Hepatocyte (in vitro differentiated cells): ENCODE results near the gene COQ5. TPM values are rescaled to one million over a fixed set of nuclear protein-coding genes. Genes with fewer than 3 reads are reported as not detected.

Experiments used
- DNase-seq: peaks from one replicate; pipeline ENCODE4 v3.0.0-alpha.2; 2016; ENCODE audit warnings: low spot score
- H2AFZ ChIP-seq: fragments of 200-600 bp; sonication (generic); 2 replicates; pipeline ENCODE4 v1.6.0; 2016; ENCODE audit warnings: antibody characterized with exemption, mild to moderate bottlenecking
- H3K27ac ChIP-seq: fragments of 200-600 bp; sonication (generic); 2 replicates; pipeline ENCODE4 v1.5.1; 2016; ENCODE audit warnings: mild to moderate bottlenecking
- H3K27me3 ChIP-seq: fragments of 200-600 bp; sonication (generic); 2 replicates; pipeline ENCODE4 v1.6.1; 2016
- H3K36me3 ChIP-seq: fragments of 200-600 bp; sonication (generic); replicated peaks from 2 replicates; pipeline ENCODE4 v1.5.1; 2016; ENCODE audit warnings: low read depth; ENCODE audit not compliant: insufficient read depth
- H3K4me1 ChIP-seq: fragments of 200-600 bp; sonication (generic); 2 replicates; pipeline ENCODE4 v1.5.1; 2016; ENCODE audit warnings: mild to moderate bottlenecking, moderate library complexity; ENCODE audit not compliant: insufficient read depth
- H3K4me2 ChIP-seq: fragments of 200-600 bp; sonication (generic); 2 replicates; pipeline ENCODE4 v1.6.0; 2016
- H3K4me3 ChIP-seq: fragments of 200-600 bp; sonication (generic); 2 replicates; pipeline ENCODE4 v1.5.1; 2016; ENCODE audit warnings: mild to moderate bottlenecking
- H3K79me2 ChIP-seq: fragments of 200-600 bp; sonication (generic); 2 replicates; pipeline ENCODE4 v1.6.0; 2017; ENCODE audit warnings: mild to moderate bottlenecking
- H3K9me2 ChIP-seq: fragments of 200-600 bp; sonication (generic); replicated peaks from 2 replicates; pipeline ENCODE4 v1.6.0; 2017; ENCODE audit warnings: mild to moderate bottlenecking; ENCODE audit not compliant: insufficient read depth
- H3K9me3 ChIP-seq: fragments of 200-600 bp; sonication (generic); 2 replicates; pipeline ENCODE4 v1.5.1; 2016; ENCODE audit warnings: low read depth, mild to moderate bottlenecking
- H4K20me1 ChIP-seq: fragments of 200-600 bp; sonication (generic); 2 replicates; pipeline ENCODE4 v1.6.0; 2016; ENCODE audit warnings: mild to moderate bottlenecking; ENCODE audit not compliant: insufficient read depth, poor library complexity, severe bottlenecking
- EZH2 ChIP-seq: fragments of 200-600 bp; sonication (generic); IDR thresholded peaks from 2 replicates; pipeline ENCODE4 v1.6.1; 2016; ENCODE audit warnings: antibody characterized with exemption, mild to moderate bottlenecking, borderline replicate concordance
- EZH2phosphoT487 ChIP-seq: fragments of 200-600 bp; sonication (generic); IDR thresholded peaks from one replicate; pipeline ENCODE4 v1.6.1; 2018; ENCODE audit warnings: antibody characterized with exemption, mild to moderate bottlenecking, low read depth, moderate library complexity; ENCODE audit not compliant: unreplicated experiment, severe bottlenecking
- WGBS: methylation state at CpG from one replicate; pipeline ENCODE4 v1.1.6; 2016; ENCODE audit warnings: low lambda C conversion rate; ENCODE audit errors: missing lambda C conversion rate; 5-methylcytosine and 5-hydroxymethylcytosine counted together
- polyA plus RNA-seq: library from polyadenylated mRNA; unstranded; fragments of >200 nt; fragmentation: Nextera tagmentation; extraction: Ambion mirVana; gene quantifications from 2 replicates; pipeline ENCODE4 v1.2.1, GENCODE V29; 2016
- total RNA-seq: library from RNA; depleted of rRNA; stranded (reverse); fragments of >200 nt; gene quantifications from 2 replicates; pipeline ENCODE4 v1.2.3, GENCODE V29; 2014
- TF ChIP-seq, protein P1 (sequence below): fragments of 200-600 bp; sonication (generic); IDR thresholded peaks from 2 replicates; pipeline ENCODE4 v1.5.1; 2016; ENCODE audit warnings: antibody characterized with exemption, mild to moderate bottlenecking; ENCODE audit not compliant: poor library complexity

COQ5 gene
- total and polyA plus RNA-seq, 2 experiments from 2014 or later = 37.0 to 40.7 TPM

DNA sequence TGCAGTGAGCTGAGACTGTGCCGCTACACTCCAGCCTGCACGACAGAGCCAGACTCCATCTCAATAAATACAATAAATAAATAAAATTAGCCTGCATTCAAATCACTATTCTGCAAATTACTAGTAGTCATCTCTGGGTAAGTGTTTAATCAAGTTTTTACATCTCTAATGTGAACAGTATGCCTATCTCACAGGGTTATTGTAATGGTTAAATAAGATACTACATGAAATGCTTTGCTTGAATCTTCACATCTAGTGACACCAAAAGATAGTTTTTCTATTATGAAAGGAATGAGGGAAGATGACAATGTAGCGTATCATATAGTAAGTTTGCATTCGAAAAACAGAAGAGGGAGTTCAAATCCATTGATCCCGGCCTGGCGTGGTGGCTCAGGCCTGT, 61.5 kb downstream of the COQ5 start:
- H3K4me1 ChIP-seq = peaks cover 12% of the 10 kb centered on the region
- peaks cover 93% of the 10 kb centered on the region for H3K79me2 ChIP-seq
- H3K9me3 ChIP-seq = no peaks in the 10 kb centered on the region
- H3K36me3 ChIP-seq = no peaks in the 10 kb centered on the region
- H3K27ac ChIP-seq = no peak overlapping the region
- no peak for DNase-seq
- no peak for TF ChIP-seq EZH2
- TF ChIP-seq, protein P1, sequence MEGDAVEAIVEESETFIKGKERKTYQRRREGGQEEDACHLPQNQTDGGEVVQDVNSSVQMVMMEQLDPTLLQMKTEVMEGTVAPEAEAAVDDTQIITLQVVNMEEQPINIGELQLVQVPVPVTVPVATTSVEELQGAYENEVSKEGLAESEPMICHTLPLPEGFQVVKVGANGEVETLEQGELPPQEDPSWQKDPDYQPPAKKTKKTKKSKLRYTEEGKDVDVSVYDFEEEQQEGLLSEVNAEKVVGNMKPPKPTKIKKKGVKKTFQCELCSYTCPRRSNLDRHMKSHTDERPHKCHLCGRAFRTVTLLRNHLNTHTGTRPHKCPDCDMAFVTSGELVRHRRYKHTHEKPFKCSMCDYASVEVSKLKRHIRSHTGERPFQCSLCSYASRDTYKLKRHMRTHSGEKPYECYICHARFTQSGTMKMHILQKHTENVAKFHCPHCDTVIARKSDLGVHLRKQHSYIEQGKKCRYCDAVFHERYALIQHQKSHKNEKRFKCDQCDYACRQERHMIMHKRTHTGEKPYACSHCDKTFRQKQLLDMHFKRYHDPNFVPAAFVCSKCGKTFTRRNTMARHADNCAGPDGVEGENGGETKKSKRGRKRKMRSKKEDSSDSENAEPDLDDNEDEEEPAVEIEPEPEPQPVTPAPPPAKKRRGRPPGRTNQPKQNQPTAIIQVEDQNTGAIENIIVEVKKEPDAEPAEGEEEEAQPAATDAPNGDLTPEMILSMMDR = no peak
- TF ChIP-seq EZH2phosphoT487 = no peak
- peaks cover 44% of the 10 kb centered on the region for H4K20me1 ChIP-seq
- no peaks in the 10 kb centered on the region for H3K9me2 ChIP-seq
- no peaks in the 10 kb centered on the region for H3K27me3 ChIP-seq
- WGBS = 98% methylated on average over 6 of the region's 6 CpGs
- peak overlapping the region; percentile 95 for H3K4me2 ChIP-seq
- H2AFZ ChIP-seq = no peak overlapping the region
- no peak overlapping the region for H3K4me3 ChIP-seq

DNA sequence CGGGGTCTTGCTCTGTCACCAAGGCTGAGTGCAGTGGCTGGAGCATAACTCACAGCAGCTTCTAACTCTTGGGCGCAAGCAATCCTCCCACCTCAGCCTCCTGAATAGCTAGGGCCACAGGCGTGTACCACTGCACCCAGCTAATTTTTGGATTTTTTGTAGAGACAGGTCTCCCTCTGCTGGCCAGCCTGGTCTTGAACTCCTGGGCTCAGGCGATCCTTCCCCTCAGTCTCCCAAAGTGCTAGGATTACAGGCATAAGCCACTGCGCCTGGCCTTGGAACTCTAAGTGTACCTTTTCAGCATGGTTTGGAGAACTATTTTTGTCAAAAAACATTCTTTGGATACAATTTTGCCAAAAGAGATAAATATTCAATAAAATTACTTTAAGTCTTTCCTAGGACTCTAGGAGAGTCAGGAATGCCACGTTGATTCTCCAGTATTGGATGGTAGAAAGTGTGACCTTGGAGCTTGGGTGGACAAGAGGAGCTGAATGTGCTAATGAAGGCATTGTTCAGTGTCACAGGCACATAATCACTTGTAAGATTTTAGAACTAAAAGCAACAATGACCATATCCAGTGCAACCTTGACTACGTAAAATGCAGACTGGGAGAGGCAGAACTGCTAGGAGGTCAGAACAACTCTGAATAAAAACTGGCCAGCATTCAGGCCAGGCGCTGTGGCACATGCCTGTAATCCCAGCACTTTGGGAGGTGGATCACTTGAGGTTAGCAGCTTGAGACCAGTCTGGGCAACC, 62.2 kb downstream of the COQ5 start:
- H3K4me2 ChIP-seq = peak overlapping the region; percentile 31
- no peaks in the 10 kb centered on the region for H3K27me3 ChIP-seq
- peaks cover 12% of the 10 kb centered on the region for H3K4me1 ChIP-seq
- H3K9me3 ChIP-seq = no peaks in the 10 kb centered on the region
- peaks cover 47% of the 10 kb centered on the region for H4K20me1 ChIP-seq
- TF ChIP-seq EZH2phosphoT487 (no peak), EZH2 (no peak)
- TF ChIP-seq, protein P1 = peak; percentile 53
- no peaks in the 10 kb centered on the region for H3K9me2 ChIP-seq
- no peak overlapping the region for H2AFZ ChIP-seq
- 72% methylated on average over 8 of the region's 8 CpGs for WGBS
- peak; percentile 56 for DNase-seq
- H3K79me2 ChIP-seq = peaks cover 91% of the 10 kb centered on the region
- no peak overlapping the region for H3K4me3 ChIP-seq
- H3K36me3 ChIP-seq = no peaks in the 10 kb centered on the region
- H3K27ac ChIP-seq = no peak overlapping the region

DNA sequence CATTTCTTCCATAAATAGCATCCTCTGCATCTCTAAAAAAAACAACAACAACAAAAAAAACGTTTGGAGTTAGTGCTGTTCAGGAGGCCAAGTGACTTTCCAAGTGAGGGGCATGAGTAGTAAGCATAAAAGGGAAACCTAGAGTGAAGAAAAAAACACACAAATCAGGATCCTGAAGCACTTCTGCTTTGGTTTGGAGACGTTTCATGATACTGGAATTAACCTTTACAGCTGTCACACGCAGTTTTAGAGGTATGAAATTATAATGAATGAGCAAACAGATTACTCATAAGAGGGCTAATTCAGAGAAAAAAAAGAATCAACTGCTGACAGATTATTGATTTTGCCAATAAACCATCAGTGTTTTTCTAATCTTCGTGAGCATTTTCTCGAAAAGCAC, 63.2 kb downstream of the COQ5 start:
- TF ChIP-seq EZH2phosphoT487 = no peak
- TF ChIP-seq, protein P1 = no peak
- peaks cover 53% of the 10 kb centered on the region for H4K20me1 ChIP-seq
- WGBS = 72% methylated on average over 5 of the region's 5 CpGs
- H3K4me3 ChIP-seq = no peak overlapping the region
- H3K4me2 ChIP-seq = no peak overlapping the region
- H3K27me3 ChIP-seq = no peaks in the 10 kb centered on the region
- H3K9me2 ChIP-seq = no peaks in the 10 kb centered on the region
- H3K27ac ChIP-seq = no peak overlapping the region
- H3K36me3 ChIP-seq = peaks cover 7% of the 10 kb centered on the region
- peaks cover 11% of the 10 kb centered on the region for H3K4me1 ChIP-seq
- H2AFZ ChIP-seq = no peak overlapping the region
- H3K79me2 ChIP-seq = peaks cover 82% of the 10 kb centered on the region
- DNase-seq = no peak
- H3K9me3 ChIP-seq = no peaks in the 10 kb centered on the region
